ENCODE data around the gene PKD1.
"Not testable (repeated sequence)": the region's sequence is repeated elsewhere in the genome, so short reads cannot be mapped to it uniquely, and the experiment has no call there.

DNA sequence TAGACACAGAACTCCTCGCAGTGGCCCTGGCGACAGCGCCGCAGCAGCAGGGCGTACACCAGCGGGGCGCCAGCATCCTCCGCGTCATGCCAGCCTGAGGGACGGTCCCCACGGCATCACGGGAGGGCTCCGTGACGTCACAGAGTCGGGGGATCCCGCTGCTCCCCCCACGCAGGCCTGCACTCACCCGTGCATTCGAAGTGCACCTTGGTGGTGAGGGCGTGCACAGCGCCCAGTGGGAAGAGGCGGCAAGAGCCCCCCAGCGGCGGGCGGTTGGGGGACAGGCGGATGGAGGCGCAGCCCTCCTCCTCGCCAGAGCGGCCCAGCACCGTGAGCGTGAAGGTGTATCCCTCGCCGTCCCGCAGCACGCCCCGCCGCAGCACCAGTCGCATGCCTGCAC, 29.5 kb downstream of the PKD1 start:
- not testable (repeated sequence) for TF ChIP-seq POLR2A, POLR2AphosphoS5, SPI1, TAF1, POU2F2 (IDR thresholded peaks at IDR 0.05; ENCODE audit: low read depth, low read length)

All from GM12891 (cell line).